Right lobe of liver (tissue), 6 donors: ENCODE data around the gene RTN4R. TPM values are rescaled to one million over a fixed set of nuclear protein-coding genes. Genes with fewer than 3 reads are reported as not detected.

Experiments used
- ATAC-seq, 4 donors: fragments of 200-7000 bp; cut with Tn5 transposase; one replicate each; pipeline ENCODE4 v1.9.1; 2020; ENCODE audit warnings: mild to moderate bottlenecking in 4 of 4, moderate library complexity in 4 of 4
- DNase-seq, 3 donors: peaks; one replicate each; pipeline ENCODE4 v3.0.0-alpha.2; 2020
- H3K27ac ChIP-seq, 3 donors: fragments of 200-600 bp; one replicate each; pipeline ENCODE4 v1.8.0; 2022
- H3K27me3 ChIP-seq, 2 donors: fragments of 200-600 bp; one replicate each; pipeline ENCODE4 v1.8.0; 2022
- H3K36me3 ChIP-seq, 4 donors: fragments of 200-600 bp; sonication (generic) in 1 of 4; one replicate each; pipeline versions ENCODE4 v1.5.1 to v1.8.0; 2017 to 2022; ENCODE audit warnings: control low read depth in 1 of 4
- H3K4me1 ChIP-seq, 4 donors: fragments of 200-600 bp; sonication (generic) in 1 of 4; one replicate each; pipeline versions ENCODE4 v1.5.1 to v1.8.0; 2017 to 2022; ENCODE audit warnings: control low read depth in 1 of 4
- H3K4me3 ChIP-seq, 3 donors: fragments of 200-600 bp; one replicate each; pipeline ENCODE4 v1.8.0; 2022
- H3K9me3 ChIP-seq, 4 donors: fragments of 200-600 bp; sonication (generic) in 1 of 4; one replicate each; pipeline versions ENCODE4 v1.5.1 to v1.8.0; 2017 to 2022; ENCODE audit warnings: control low read depth in 1 of 4
- POLR2A ChIP-seq: fragments of 450-650 bp; IDR thresholded peaks from one replicate; pipeline ENCODE4 v1.6.1; 2017; ENCODE audit warnings: antibody characterized with exemption, mild to moderate bottlenecking
- WGBS: methylation state at CpG from one replicate; pipeline ENCODE4 v1.1.6; 2018; ENCODE audit warnings: low coverage, low lambda C conversion rate; ENCODE audit not compliant: insufficient coverage; ENCODE audit errors: missing lambda C conversion rate; 5-methylcytosine and 5-hydroxymethylcytosine counted together
- intact Hi-C, 2 donors: fragments of 100-400 bp; cut with DNase I; formaldehyde crosslinking; loops; one replicate each; pipeline versions ENCODE4 v1.11.2 to v1.14.1; 2022
- total RNA-seq, 6 experiments: library from RNA; depleted of rRNA in 2 of 6; stranded (reverse); fragments of >200 nt in 2 of 6; fragmentation: NEBNext Ultra II Directional in 3 of 6; extraction: Animal tissue kit (Norgen Biotek cat#: 25700) in 3 of 6; gene quantifications; one replicate each; pipeline versions ENCODE4 v1.1.0 to v1.2.4, GENCODE V29; 2016 to 2023
- TF ChIP-seq, protein P1 (sequence below), 4 donors: fragments of 200-600 bp in 3 of 4; fragments of 450-650 bp in 1 of 4; IDR thresholded peaks; one replicate each; pipeline versions ENCODE4 v1.5.1 to v1.8.0; 2016 to 2022; ENCODE audit warnings: antibody characterized with exemption in 4 of 4, mild to moderate bottlenecking in 2 of 4
- donor health status: DM: no; HTN: yes; CAD: no.
- donor health status: DM: no; HTN: no; CAD: no.
- donor health status: DM: no; HTN: no; CAD: no.
- donor health status: DM: no; HTN: yes; CAD: no.
- donor health status: DM: no; HTN: yes; CAD: no.

The RTN4R gene
- total RNA-seq, 6 experiments from 2014 or later, result 3.0 to 12.4 (median 8.5) TPM

DNA sequence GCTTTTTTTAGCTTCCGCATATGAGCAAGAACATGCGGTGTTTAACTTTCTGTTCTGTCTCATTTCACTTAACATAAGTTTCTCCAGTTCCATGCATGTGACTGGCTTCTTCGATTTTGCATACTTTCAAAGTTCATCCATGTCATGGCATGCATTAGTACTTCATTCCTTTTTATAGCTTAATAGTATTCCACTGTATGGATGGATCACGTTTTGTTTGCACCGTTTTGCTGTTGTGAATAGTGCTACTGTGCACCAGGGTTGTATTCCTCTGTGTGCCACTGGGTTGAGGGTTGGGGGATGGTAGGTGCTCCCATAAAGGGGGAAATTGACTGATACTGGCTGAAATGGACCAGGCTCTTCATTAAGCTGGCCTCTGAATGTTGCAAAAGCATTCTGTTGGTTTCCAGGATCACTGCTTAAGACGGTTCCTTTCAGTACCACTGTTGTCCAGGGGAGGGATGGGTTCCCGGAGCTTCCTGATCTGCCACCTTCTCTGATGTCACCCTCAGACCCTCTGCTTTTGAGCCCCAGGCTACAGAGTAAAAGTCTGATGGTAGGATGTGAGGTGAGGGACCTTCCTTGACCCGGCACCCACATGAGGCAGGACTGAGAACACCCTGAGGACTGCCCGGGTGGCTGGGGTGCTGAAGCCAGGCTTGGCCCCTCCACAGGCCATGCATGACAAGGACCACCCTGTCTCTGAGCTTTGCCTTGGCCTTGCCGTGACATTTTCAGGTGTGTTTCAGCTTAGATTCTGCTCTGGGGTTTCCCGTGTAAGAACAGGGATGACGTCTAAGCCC lies 27.3 kb upstream of the RTN4R start:
- 83% methylated on average over 9 of the region's 12 CpGs for WGBS
- Histone ChIP-seq H3K4me3 (no peak overlapping the region), H3K9me3 (no peaks in the 10 kb centered on the region), H3K36me3 (no peaks in the 10 kb centered on the region), H3K4me1 (peaks cover 0 to 11% (median 3%) of the 10 kb centered on the region in 4 donors), H3K27me3 (no peaks in the 10 kb centered on the region), H3K27ac (no peak overlapping the region)
- no peak for ATAC-seq
- no peak for DNase-seq
- intact Hi-C loops, result no loop called here
- TF ChIP-seq, protein P1, sequence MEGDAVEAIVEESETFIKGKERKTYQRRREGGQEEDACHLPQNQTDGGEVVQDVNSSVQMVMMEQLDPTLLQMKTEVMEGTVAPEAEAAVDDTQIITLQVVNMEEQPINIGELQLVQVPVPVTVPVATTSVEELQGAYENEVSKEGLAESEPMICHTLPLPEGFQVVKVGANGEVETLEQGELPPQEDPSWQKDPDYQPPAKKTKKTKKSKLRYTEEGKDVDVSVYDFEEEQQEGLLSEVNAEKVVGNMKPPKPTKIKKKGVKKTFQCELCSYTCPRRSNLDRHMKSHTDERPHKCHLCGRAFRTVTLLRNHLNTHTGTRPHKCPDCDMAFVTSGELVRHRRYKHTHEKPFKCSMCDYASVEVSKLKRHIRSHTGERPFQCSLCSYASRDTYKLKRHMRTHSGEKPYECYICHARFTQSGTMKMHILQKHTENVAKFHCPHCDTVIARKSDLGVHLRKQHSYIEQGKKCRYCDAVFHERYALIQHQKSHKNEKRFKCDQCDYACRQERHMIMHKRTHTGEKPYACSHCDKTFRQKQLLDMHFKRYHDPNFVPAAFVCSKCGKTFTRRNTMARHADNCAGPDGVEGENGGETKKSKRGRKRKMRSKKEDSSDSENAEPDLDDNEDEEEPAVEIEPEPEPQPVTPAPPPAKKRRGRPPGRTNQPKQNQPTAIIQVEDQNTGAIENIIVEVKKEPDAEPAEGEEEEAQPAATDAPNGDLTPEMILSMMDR (IDR thresholded peaks at IDR 0.05), result no peak
- no peak for TF ChIP-seq POLR2A

DNA sequence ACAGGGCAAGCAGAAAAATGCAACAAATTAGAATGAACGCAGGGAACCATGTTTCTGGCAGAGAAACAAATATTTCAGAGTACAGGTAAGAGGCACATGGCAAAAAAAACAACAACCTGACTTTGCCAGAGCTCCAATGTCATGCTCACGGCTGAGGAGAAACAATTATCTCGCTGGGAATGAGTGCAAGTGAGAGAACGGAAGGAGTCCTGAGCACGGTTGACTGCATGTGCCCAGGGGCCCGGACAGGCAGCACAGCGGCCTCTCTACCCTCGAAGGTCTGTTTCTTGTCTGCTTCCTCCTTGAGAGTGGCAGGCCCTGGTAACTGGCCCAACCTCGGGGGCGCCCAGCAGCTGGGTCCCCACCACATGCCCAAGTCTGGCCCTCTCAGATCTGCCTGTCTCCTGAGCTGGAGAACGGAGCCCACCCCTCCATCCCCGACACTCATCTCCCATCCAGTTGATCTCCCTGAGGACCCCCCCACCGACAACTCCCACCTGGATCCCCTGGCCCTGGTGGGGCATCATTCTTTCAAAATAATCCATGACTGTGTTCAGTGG lies 24.6 kb upstream of the RTN4R start:
- DNase-seq (no peak), ATAC-seq (no peak)
- Histone ChIP-seq H3K27ac (no peak overlapping the region), H3K4me1 (peaks cover 0 to 19% (median 7%) of the 10 kb centered on the region in 4 donors), H3K4me3 (no peak overlapping the region), H3K36me3 (no peaks in the 10 kb centered on the region), H3K9me3 (no peaks in the 10 kb centered on the region), H3K27me3 (no peaks in the 10 kb centered on the region)
- TF ChIP-seq POLR2A, result no peak
- TF ChIP-seq, protein P1 (IDR thresholded peaks at IDR 0.05), result no peak
- intact Hi-C loops, result no loop called here
- WGBS, result 69% methylated on average over 8 of the region's 13 CpGs

DNA sequence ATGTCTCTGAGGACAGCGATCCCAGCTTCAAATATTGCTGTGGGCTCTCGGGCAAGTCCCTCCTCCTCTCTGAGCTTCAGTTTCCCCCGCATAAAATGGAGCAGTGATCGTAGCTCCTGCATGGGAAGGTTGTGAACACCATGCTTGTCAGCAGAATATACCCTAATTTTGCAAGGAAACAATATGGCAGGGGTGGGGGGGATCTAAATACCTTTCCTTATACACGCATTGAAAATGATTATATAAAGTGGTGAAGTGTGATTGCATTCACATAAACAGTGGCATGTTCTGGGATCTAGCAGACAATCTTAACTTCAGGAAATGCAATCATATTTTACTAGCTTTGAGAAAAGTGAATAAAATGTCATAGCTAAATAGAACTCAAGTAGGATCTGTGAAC lies 24.0 kb upstream of the RTN4R start:
- no peak for DNase-seq

DNA sequence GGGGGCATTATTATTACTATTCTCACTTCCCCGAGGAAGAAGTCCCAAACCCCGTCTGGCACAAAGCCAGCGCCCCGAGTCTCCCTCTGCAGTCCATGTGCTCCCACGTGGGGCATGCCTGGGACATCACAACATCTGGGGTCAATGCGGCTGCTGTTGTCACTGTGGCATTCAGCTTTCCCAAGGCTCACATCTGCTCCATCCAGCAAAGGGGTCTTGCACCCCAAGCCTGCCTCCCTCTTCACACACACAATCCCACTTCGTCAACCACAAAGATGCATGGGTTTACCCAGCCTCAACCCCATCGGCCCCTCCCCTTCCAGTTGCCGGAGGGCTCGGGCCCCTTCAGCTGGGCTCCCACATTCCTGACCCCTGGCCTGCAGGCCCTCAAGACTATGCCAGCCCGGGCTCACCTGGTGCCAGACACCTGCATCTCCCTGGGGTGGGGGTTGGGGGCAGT lies 23.5 kb upstream of the RTN4R start:
- Histone ChIP-seq H3K4me3 (no peak overlapping the region), H3K4me1 (peaks cover 0 to 19% (median 7%) of the 10 kb centered on the region in 4 donors), H3K9me3 (no peaks in the 10 kb centered on the region), H3K27me3 (no peaks in the 10 kb centered on the region), H3K36me3 (no peaks in the 10 kb centered on the region), H3K27ac (no peak overlapping the region)
- no peak for DNase-seq
- WGBS, result 94% methylated on average over 6 of the region's 11 CpGs
- intact Hi-C loops, result no loop called here
- TF ChIP-seq, protein P1 (IDR thresholded peaks at IDR 0.05), result no peak
- no peak for TF ChIP-seq POLR2A
- no peak for ATAC-seq

More for the DNA sequence above, 24.0 kb upstream of the RTN4R start:
- intact Hi-C loops, result no loop called here
- H3K9me3 ChIP-seq, result no peaks in the 10 kb centered on the region
- 73% methylated on average over 5 of the region's 5 CpGs for WGBS
- H3K36me3 ChIP-seq, result no peaks in the 10 kb centered on the region
- H3K27ac ChIP-seq, result no peak overlapping the region
- no peak for ATAC-seq
- no peak overlapping the region for H3K4me3 ChIP-seq
- TF ChIP-seq, protein P1 (IDR thresholded peaks at IDR 0.05), result no peak
- TF ChIP-seq POLR2A, result no peak
- H3K27me3 ChIP-seq, result no peaks in the 10 kb centered on the region
- peaks cover 0 to 19% (median 7%) of the 10 kb centered on the region in 4 donors for H3K4me1 ChIP-seq
